Measurements from ENCODE around the gene WDR59. TPM values are rescaled to one million over a fixed set of nuclear protein-coding genes. Genes with fewer than 3 reads are reported as not detected.

The WDR59 gene
- polyA plus RNA-seq, 1 of the 3 experiments (the other 2 are of a cell fraction), result 48.2 TPM

GRCh38 chr16:74852500-74852875, 132.4 kb downstream of the WDR59 start:
- Histone ChIP-seq H3K9ac (no peak overlapping the region), H3K27me3 (ENCODE audit: insufficient read depth) (no peaks in the 10 kb centered on the region), H3F3A (replicated peaks; ENCODE audit: insufficient read depth) (no peaks in the 10 kb centered on the region), H2AFZ (ENCODE audit: low read depth) (no peak overlapping the region), H3K79me2 (ENCODE audit: insufficient read depth) (no peaks in the 10 kb centered on the region), H3K36me3 (replicated peaks in 1 of 2; ENCODE audit: control insufficient read depth in 1 of 2, insufficient read depth in 2 of 2, low read length in 1 of 2) (no peaks in the 10 kb centered on the region), H4K20me1 (ENCODE audit: insufficient read depth) (no peaks in the 10 kb centered on the region), H3K9me2 (no peaks in the 10 kb centered on the region), H3K4me3 (ENCODE audit: low read depth in 2 of 2, low read length in 1 of 2) (no peak overlapping the region), H3K4me1 (ENCODE audit: control insufficient read depth in 1 of 2, insufficient read depth in 2 of 2, low read depth in 1 of 2, low read length in 1 of 2) (no peaks in the 10 kb centered on the region), H3K9me3 (no peaks in the 10 kb centered on the region), H3K27ac (ENCODE audit: low read depth in 2 of 2, low read length in 1 of 2) (no peak overlapping the region), H3K4me2 (no peak overlapping the region)
- 45% methylated on average over 4 of the region's 4 CpGs for WGBS (ENCODE audit: low lambda C conversion rate)
- ChIA-PET POLR2A (no interaction called here), CTCF (interaction anchor here (1.4 to 7.0 kb wide), 2 partner anchors 10 to 39 kb away, joined by 3 to 61 read pairs; no protein-coding TSS in a partner anchor)
- DNase-seq, result no peak
- no peak for TF ChIP-seq MEF2A (IDR thresholded peaks at IDR 0.05; ENCODE audit: borderline replicate concordance, low read depth)
- TF ChIP-seq RXRA (IDR thresholded peaks at IDR 0.05; ENCODE audit: borderline replicate concordance, low read depth), result no peak
- TF ChIP-seq EP300 (IDR thresholded peaks at IDR 0.05; ENCODE audit: borderline replicate concordance in 1 of 2, low read depth in 1 of 2, low read length in 1 of 2), result no peak
- TF ChIP-seq FOXJ3 (CRISPR knock-in tag; IDR thresholded peaks at IDR 0.05), result no peak
- TF ChIP-seq PBX3 (IDR thresholded peaks at IDR 0.05), result no peak
- TF ChIP-seq TCF12 (IDR thresholded peaks at IDR 0.05), result no peak
- TF ChIP-seq CTCF (IDR thresholded peaks at IDR 0.05), result no peak
- TF ChIP-seq USF2 (IDR thresholded peaks at IDR 0.05; ENCODE audit: borderline replicate concordance, low read depth, low read length), result no peak

- ChIA-PET POLR2A (no interaction called here), CTCF (interaction anchor here (7.0 kb wide), 1 partner anchor 12 kb away, joined by 61 read pairs; no protein-coding TSS in a partner anchor)
- Histone ChIP-seq H3F3A (replicated peaks; ENCODE audit: insufficient read depth) (no peaks in the 10 kb centered on the region), H3K4me1 (ENCODE audit: control insufficient read depth in 1 of 2, insufficient read depth in 2 of 2, low read depth in 1 of 2, low read length in 1 of 2) (no peaks in the 10 kb centered on the region), H3K9me2 (no peaks in the 10 kb centered on the region), H3K9me3 (no peaks in the 10 kb centered on the region), H3K79me2 (ENCODE audit: insufficient read depth) (no peaks in the 10 kb centered on the region), H2AFZ (ENCODE audit: low read depth) (no peak overlapping the region), H3K4me3 (ENCODE audit: low read depth in 2 of 2, low read length in 1 of 2) (no peak overlapping the region), H3K36me3 (replicated peaks in 1 of 2; ENCODE audit: control insufficient read depth in 1 of 2, insufficient read depth in 2 of 2, low read length in 1 of 2) (no peaks in the 10 kb centered on the region), H3K9ac (no peak overlapping the region), H4K20me1 (ENCODE audit: insufficient read depth) (no peaks in the 10 kb centered on the region), H3K27me3 (ENCODE audit: insufficient read depth) (no peaks in the 10 kb centered on the region), H3K4me2 (no peak overlapping the region), H3K27ac (ENCODE audit: low read depth in 2 of 2, low read length in 1 of 2) (no peak overlapping the region)
- no peak for TF ChIP-seq RXRA (IDR thresholded peaks at IDR 0.05; ENCODE audit: borderline replicate concordance, low read depth)
- TF ChIP-seq CHD2 (IDR thresholded peaks at IDR 0.05; ENCODE audit: low read length, partially characterized antibody), result no peak
- TF ChIP-seq REST (IDR thresholded peaks at IDR 0.05; ENCODE audit: low read depth, low read length), result no peak
- no peak for TF ChIP-seq MEF2A (IDR thresholded peaks at IDR 0.05; ENCODE audit: borderline replicate concordance, low read depth)
- no peak for TF ChIP-seq MXI1 (IDR thresholded peaks at IDR 0.05; ENCODE audit: low read depth, low read length)
- TF ChIP-seq RFX5 (IDR thresholded peaks at IDR 0.05; ENCODE audit: low read length), result no peak
- TF ChIP-seq MAX (IDR thresholded peaks at IDR 0.05; ENCODE audit: low read depth), result no peak
- no peak for TF ChIP-seq YY1 (IDR thresholded peaks at IDR 0.05; ENCODE audit: low read depth)
- TF ChIP-seq TCF12 (IDR thresholded peaks at IDR 0.05), result no peak
- no peak for TF ChIP-seq RAD21 (IDR thresholded peaks at IDR 0.05; ENCODE audit: low read length)
- 56% methylated on average over 7 of the region's 7 CpGs for WGBS (ENCODE audit: low lambda C conversion rate)
- no peak for DNase-seq
Measured at GRCh38 chr16:74850027-74850426, 134.9 kb downstream of the WDR59 start.
